ENCODE results near the gene PSD2. TPM values are rescaled to one million over a fixed set of nuclear protein-coding genes. Genes with fewer than 3 reads are reported as not detected.

The PSD2 gene
- total and polyA plus RNA-seq, 2 of the 13 experiments (the other 11 are each of a cell fraction or from before 2014, with no cell fraction given) = 0.07 TPM; not detected in 1

GRCh38 chr5:139772927-139773690 is 22.5 kb upstream of the PSD2 start:
- DNase-seq (ENCODE audit: low spot score) (no peak), ATAC-seq (no peak), FAIRE-seq (no peak)
- ChIA-PET POLR2A (no interaction called here), CTCF (ENCODE audit: low intra/inter-chr PET ratio, low total read pairs) (no interaction called here)
- H2AFZ ChIP-seq (ENCODE audit: low read length) = no peak overlapping the region
- H3K4me3 ChIP-seq (replicated peaks in 1 of 3; ENCODE audit: insufficient read depth in 1 of 3, low read depth in 2 of 3, low read length in 3 of 3) = no peak overlapping the region
- no peak overlapping the region for H3K4me2 ChIP-seq (ENCODE audit: low read depth, low read length)
- no peaks in the 10 kb centered on the region for H3K79me2 ChIP-seq (ENCODE audit: insufficient read depth, low read length)
- peaks cover 0 to 16% of the 10 kb centered on the region in 2 experiments; a peak in 2 of 5 replicates for H3K27me3 ChIP-seq (ENCODE audit: control insufficient read depth in 1 of 2, insufficient read depth in 2 of 2, low read length in 2 of 2)
- intact Hi-C loops (cut with micrococcal nuclease; ENCODE audit: unreplicated experiment) (no loop called here), in situ Hi-C loops (cut with HindIII; ENCODE audit: extremely low pct_ligation_motif_present, low pct_unique_long_range_greater_than_20kb) (no loop called here)
- H3K9me3 ChIP-seq (ENCODE audit: low read length) = no peaks in the 10 kb centered on the region
- 63% methylated on average over 5 of the region's 5 CpGs for WGBS (ENCODE audit: low lambda C conversion rate)
- no peak overlapping the region for H3K9ac ChIP-seq (ENCODE audit: insufficient read depth, low read depth, low read length)
- H3K36me3 ChIP-seq (replicated peaks in 1 of 2; ENCODE audit: control insufficient read depth in 1 of 2, insufficient read depth in 2 of 2, low read length in 2 of 2) = no peaks in the 10 kb centered on the region
- no TSS peak for BruUV-seq (replicated peaks)
- no peaks in the 10 kb centered on the region for H4K20me1 ChIP-seq (ENCODE audit: insufficient read depth, low read length)
- no peak overlapping the region for H3K27ac ChIP-seq (ENCODE audit: extremely low read length, insufficient read depth, low read length)
- TF ChIP-seq ZNF44 (CRISPR knock-in tag; IDR thresholded peaks at IDR 0.05) = no peak
- 0 out of 2 replicates have a peak, but pooled peaks have one; percentile 8 for TF ChIP-seq CEBPB (IDR thresholded peaks at IDR 0.05; ENCODE audit: borderline replicate concordance, low read depth, low read length)
- peaks cover 39% of the 10 kb centered on the region for H3K4me1 ChIP-seq (ENCODE audit: insufficient read depth, low read length)

GRCh38 chr5:139774980-139775661 is 20.5 kb upstream of the PSD2 start:
- ATAC-seq = peak; percentile 95
- FAIRE-seq = peak; percentile 30
- TF ChIP-seq KDM5B (CRISPR knock-in tag; IDR thresholded peaks at IDR 0.05; ENCODE audit: borderline replicate concordance) = peak; percentile 23; the same call in 1 of the 2 replicates
- TF ChIP-seq ZNF691 (CRISPR knock-in tag; IDR thresholded peaks at IDR 0.05; ENCODE audit: borderline replicate concordance, low read depth) = no peak
- 0 out of 2 replicates have a peak, but pooled peaks have one; percentile 41 for TF ChIP-seq ZFP91 (CRISPR knock-in tag; IDR thresholded peaks at IDR 0.05; ENCODE audit: borderline replicate concordance)
- TF ChIP-seq ZNF770 (CRISPR knock-in tag; IDR thresholded peaks at IDR 0.05) = peak; percentile 32; the same call in 1 of the 2 replicates
- 0 out of 2 replicates have a peak, but pooled peaks have one; percentile 29 for TF ChIP-seq POGZ (CRISPR knock-in tag; IDR thresholded peaks at IDR 0.05)
- peak; percentile 55 for TF ChIP-seq CBX1 (IDR thresholded peaks at IDR 0.05; ENCODE audit: low read depth)
- TF ChIP-seq MXD1 (CRISPR knock-in tag; IDR thresholded peaks at IDR 0.05) = 0 out of 2 replicates have a peak, but pooled peaks have one; percentile 12

More at GRCh38 chr5:139774980-139775661, 20.5 kb upstream of the PSD2 start:
- Histone ChIP-seq H3K4me1 (ENCODE audit: insufficient read depth, low read length) (peaks cover 19% of the 10 kb centered on the region), H3K9ac (ENCODE audit: insufficient read depth, low read depth, low read length) (no peak overlapping the region), H3K27ac (ENCODE audit: extremely low read length, insufficient read depth, low read length) (no peak overlapping the region), H4K20me1 (ENCODE audit: insufficient read depth, low read length) (no peaks in the 10 kb centered on the region), H3K27me3 (ENCODE audit: control insufficient read depth in 1 of 2, insufficient read depth in 2 of 2, low read length in 2 of 2) (peaks cover 0 to 17% of the 10 kb centered on the region in 2 experiments; a peak in 2 of 5 replicates), H2AFZ (ENCODE audit: low read length) (no peak overlapping the region), H3K36me3 (replicated peaks in 1 of 2; ENCODE audit: control insufficient read depth in 1 of 2, insufficient read depth in 2 of 2, low read length in 2 of 2) (no peaks in the 10 kb centered on the region), H3K79me2 (ENCODE audit: insufficient read depth, low read length) (no peaks in the 10 kb centered on the region), H3K9me3 (ENCODE audit: low read length) (no peaks in the 10 kb centered on the region), H3K4me3 (replicated peaks in 1 of 3; ENCODE audit: insufficient read depth in 1 of 3, low read depth in 2 of 3, low read length in 3 of 3) (no peak overlapping the region; a peak in 1 of 6 replicates), H3K4me2 (ENCODE audit: low read depth, low read length) (peak overlapping the region; percentile 34)
- WGBS (ENCODE audit: low lambda C conversion rate) = 32% methylated on average over 7 of the region's 32 CpGs
- intact Hi-C loops (cut with micrococcal nuclease; ENCODE audit: unreplicated experiment) = no loop called here
- ChIA-PET CTCF (ENCODE audit: low intra/inter-chr PET ratio, low total read pairs) (no interaction called here), POLR2A (interaction anchor here (0.7 to 1.1 kb wide), 2 partner anchors 74 to 272 kb away, joined by 3 read pairs; no protein-coding TSS in a partner anchor)
- DNase-seq (ENCODE audit: low spot score) = peak; percentile 49
- BruUV-seq (replicated peaks) = no TSS peak
- in situ Hi-C loops (cut with HindIII; ENCODE audit: extremely low pct_ligation_motif_present, low pct_unique_long_range_greater_than_20kb) = no loop called here

Measured in HepG2 (cell line).